Tibial nerve (tissue), 3 donors: Measurements from ENCODE around the gene OR51E1.

Experiments
- POLR2A ChIP-seq, 2 donors: fragments of 450-650 bp; IDR thresholded peaks; one replicate each; pipeline ENCODE4 v1.6.1; 2017; ENCODE audit warnings: antibody characterized with exemption in 2 of 2, mild to moderate bottlenecking in 2 of 2, moderate library complexity in 2 of 2
- TF ChIP-seq, protein P1 (sequence below), 5 experiments: fragments of 200-600 bp in 3 of 5; fragments of 450-650 bp in 2 of 5; sonication (generic) in 3 of 5; IDR thresholded peaks; one replicate each; pipeline ENCODE4 v1.5.1; 2016 to 2019; ENCODE audit warnings: antibody characterized with exemption in 5 of 5, mild to moderate bottlenecking in 3 of 5, moderate library complexity in 2 of 5

DNA sequence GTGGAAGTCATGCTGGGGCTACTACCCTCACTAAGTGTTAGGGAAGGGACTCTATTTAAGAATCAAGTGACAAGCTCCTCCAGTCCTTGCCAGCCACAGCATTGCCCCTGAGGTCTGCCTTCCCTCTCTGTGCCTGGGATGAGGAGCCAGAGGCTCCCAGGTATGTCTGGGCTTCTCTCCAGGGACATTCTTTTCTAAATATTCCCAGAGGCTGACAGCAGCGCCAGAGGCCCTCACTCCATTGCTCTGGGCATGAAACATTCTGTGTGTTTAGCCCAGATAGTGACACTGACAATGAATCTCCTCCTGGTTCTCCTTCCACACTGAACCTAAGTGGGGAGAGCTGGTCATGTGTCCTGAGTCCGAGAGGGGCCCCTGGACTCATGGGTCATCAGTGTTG, 2.2 kb downstream of the OR51E1 start:
- TF ChIP-seq, protein P1, sequence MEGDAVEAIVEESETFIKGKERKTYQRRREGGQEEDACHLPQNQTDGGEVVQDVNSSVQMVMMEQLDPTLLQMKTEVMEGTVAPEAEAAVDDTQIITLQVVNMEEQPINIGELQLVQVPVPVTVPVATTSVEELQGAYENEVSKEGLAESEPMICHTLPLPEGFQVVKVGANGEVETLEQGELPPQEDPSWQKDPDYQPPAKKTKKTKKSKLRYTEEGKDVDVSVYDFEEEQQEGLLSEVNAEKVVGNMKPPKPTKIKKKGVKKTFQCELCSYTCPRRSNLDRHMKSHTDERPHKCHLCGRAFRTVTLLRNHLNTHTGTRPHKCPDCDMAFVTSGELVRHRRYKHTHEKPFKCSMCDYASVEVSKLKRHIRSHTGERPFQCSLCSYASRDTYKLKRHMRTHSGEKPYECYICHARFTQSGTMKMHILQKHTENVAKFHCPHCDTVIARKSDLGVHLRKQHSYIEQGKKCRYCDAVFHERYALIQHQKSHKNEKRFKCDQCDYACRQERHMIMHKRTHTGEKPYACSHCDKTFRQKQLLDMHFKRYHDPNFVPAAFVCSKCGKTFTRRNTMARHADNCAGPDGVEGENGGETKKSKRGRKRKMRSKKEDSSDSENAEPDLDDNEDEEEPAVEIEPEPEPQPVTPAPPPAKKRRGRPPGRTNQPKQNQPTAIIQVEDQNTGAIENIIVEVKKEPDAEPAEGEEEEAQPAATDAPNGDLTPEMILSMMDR (IDR thresholded peaks at IDR 0.05), result no peak
- TF ChIP-seq POLR2A (IDR thresholded peaks at IDR 0.05), result no peak
